GM12878 (cell line): Measurements from ENCODE around the gene DELE1. TPM values are rescaled to one million over a fixed set of nuclear protein-coding genes. Genes with fewer than 3 reads are reported as not detected.

Experiments
- BHLHE40 ChIP-seq, 2 experiments: fragments of 450-650 bp in 1 of 2; IDR thresholded peaks; 2 replicates each; pipeline ENCODE4 v1.6.1; 2011 to 2017; ENCODE audit warnings: low read depth in 2 of 2, borderline replicate concordance in 1 of 2, improper control_type of control experiment in 1 of 2, low read length in 1 of 2, mild to moderate bottlenecking in 1 of 2
- BMI1 ChIP-seq: fragments of 450-650 bp; IDR thresholded peaks from 2 replicates; pipeline ENCODE4 v1.6.1; 2016; ENCODE audit warnings: mild to moderate bottlenecking, moderate library complexity, borderline replicate concordance
- CBFB ChIP-seq: IDR thresholded peaks from 2 replicates; pipeline ENCODE4 v1.6.1; 2016; ENCODE audit warnings: antibody characterized with exemption, low read depth
- DPF2 ChIP-seq: fragments of 450-650 bp; IDR thresholded peaks from 2 replicates; pipeline ENCODE4 v1.6.1; 2017; ENCODE audit warnings: mild to moderate bottlenecking
- ESRRA ChIP-seq: IDR thresholded peaks from 2 replicates; pipeline ENCODE4 v1.6.1; 2012; ENCODE audit warnings: mild to moderate bottlenecking, low read length, improper control_type of control experiment
- GATAD2B ChIP-seq: fragments of 450-650 bp; conservative IDR thresholded peaks from 2 replicates; pipeline ENCODE4 v1.6.1; 2017; ENCODE audit warnings: low read depth, mild to moderate bottlenecking, moderate library complexity
- IKZF2 ChIP-seq, 2 experiments: fragments of 450-650 bp; IDR thresholded peaks; 2 replicates each; pipeline ENCODE4 v1.6.1; 2017; ENCODE audit warnings: mild to moderate bottlenecking in 2 of 2, moderate library complexity in 2 of 2
- MEF2B ChIP-seq: fragments of 450-650 bp; IDR thresholded peaks from 2 replicates; pipeline ENCODE4 v1.6.1; 2018; ENCODE audit warnings: mild to moderate bottlenecking, moderate library complexity; ENCODE audit not compliant: partially characterized antibody, poor library complexity, severe bottlenecking
- MTA2 ChIP-seq: fragments of 450-650 bp; IDR thresholded peaks from 2 replicates; pipeline ENCODE4 v1.6.1; 2016; ENCODE audit warnings: low read depth, mild to moderate bottlenecking, moderate library complexity
- MTA3 ChIP-seq: IDR thresholded peaks from 2 replicates; pipeline ENCODE4 v1.6.1; 2012; ENCODE audit warnings: low read length, inconsistent platforms, borderline replicate concordance
- NBN ChIP-seq: fragments of 450-650 bp; IDR thresholded peaks from 2 replicates; pipeline ENCODE4 v1.6.1; 2016
- NFYA ChIP-seq: IDR thresholded peaks from 2 replicates; pipeline ENCODE4 v1.6.1; 2011; ENCODE audit warnings: low read depth, mild to moderate bottlenecking, low read length, improper control_type of control experiment, borderline replicate concordance
- RAD21 ChIP-seq: IDR thresholded peaks from 2 replicates; pipeline ENCODE4 v1.6.1; 2011; ENCODE audit warnings: mild to moderate bottlenecking, low read depth, low read length, moderate library complexity; ENCODE audit not compliant: insufficient read depth
- SP1 ChIP-seq: IDR thresholded peaks from one replicate; pipeline ENCODE4 v1.6.1; 2011; ENCODE audit warnings: low read depth, low read length
- YY1 ChIP-seq: IDR thresholded peaks from 2 replicates; pipeline ENCODE4 v1.6.1; 2011; ENCODE audit warnings: low read depth, mild to moderate bottlenecking, low read length
- polyA plus RNA-seq, 11 experiments: library from polyadenylated mRNA; depleted of rRNA in 4 of 11; unstranded in 6 of 11; stranded (reverse) in 5 of 11; fragments of >200 nt; fragmentation: Nextera tagmentation in 4 of 11; fragmentation: Illumina TruSeq in 1 of 11; extraction: Ambion mirVana in 4 of 11; extraction: Trizol in 1 of 11; gene quantifications; 1 replicate in 1 of 11; 2 replicates in 10 of 11; pipeline versions ENCODE4 v1.2.1 to v1.2.3, GENCODE V29; 2011 to 2016; ENCODE audit warnings: inconsistent platforms in 2 of 11, missing spikeins in 2 of 11, low read depth in 1 of 11
- total RNA-seq, 4 experiments: library from RNA; depleted of rRNA in 3 of 4; stranded (reverse); fragments of >200 nt in 3 of 4; fragmentation: Illumina TruSeq in 1 of 4; extraction: Trizol in 1 of 4; gene quantifications; 2 replicates each; pipeline versions ENCODE4 v1.2.1 to v1.2.3, GENCODE V29; 2013 to 2021
- TF ChIP-seq, protein P1 (sequence below): fragments of 450-650 bp; IDR thresholded peaks from 2 replicates; pipeline ENCODE4 v1.6.1; 2016; ENCODE audit warnings: mild to moderate bottlenecking
- TF ChIP-seq, protein P2 (sequence below), 3 experiments: IDR thresholded peaks in 2 of 3; conservative IDR thresholded peaks in 1 of 3; 2 replicates each; pipeline ENCODE4 v1.5.1; 2011; ENCODE audit warnings: low read depth in 3 of 3, low read length in 3 of 3, mild to moderate bottlenecking in 3 of 3, control low read depth in 2 of 3, moderate library complexity in 2 of 3, inconsistent platforms in 1 of 3, mixed read lengths in 1 of 3; ENCODE audit not compliant: control insufficient read depth in 2 of 3, insufficient read depth in 1 of 3; ENCODE audit errors: extremely low read depth in 1 of 3
- TF ChIP-seq, protein P3 (sequence below): fragments of 450-650 bp; IDR thresholded peaks from 2 replicates; pipeline ENCODE4 v1.6.1; 2017; ENCODE audit warnings: mild to moderate bottlenecking, moderate library complexity

The DELE1 gene
- total and polyA plus RNA-seq, 10 of the 15 experiments (the other 5 are each of a cell fraction or from before 2014, with no cell fraction given): 18.9 to 71.4 (median 47.6) TPM

DNA sequence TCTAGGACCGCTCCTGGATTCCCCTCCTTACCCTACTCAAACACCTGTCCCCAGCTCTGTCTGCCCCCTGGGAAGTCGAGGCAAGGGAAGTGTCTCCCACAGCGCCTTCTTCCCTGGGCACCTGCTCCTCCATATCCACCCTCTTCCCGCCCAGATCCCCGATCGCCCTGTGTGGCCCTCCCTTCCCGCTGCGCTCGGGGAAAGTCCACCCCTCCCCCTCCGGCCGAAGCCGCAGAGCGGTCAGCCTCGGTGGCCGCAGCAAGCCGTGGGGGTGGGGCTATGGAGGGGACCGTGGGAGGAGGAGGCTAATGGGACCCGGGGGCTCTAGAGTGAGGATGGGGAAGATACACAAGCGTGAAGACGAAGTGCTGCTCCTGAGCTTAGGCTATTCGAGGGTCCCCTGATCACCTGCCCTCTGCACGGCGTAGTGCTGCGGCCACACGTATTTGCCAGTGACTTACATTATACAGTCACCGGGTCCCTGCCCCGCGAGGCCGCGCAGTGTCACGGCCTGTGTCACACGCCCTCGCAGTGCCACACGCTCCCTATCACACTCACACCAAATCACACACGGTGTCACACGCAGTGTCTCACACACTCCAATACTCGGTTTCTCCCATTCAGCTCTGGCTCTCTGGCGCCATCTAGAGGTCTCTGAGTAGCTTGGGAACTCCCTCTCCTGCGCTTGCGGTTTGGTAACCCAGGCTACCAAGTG, 44.8 kb upstream of the DELE1 start (continued):
- TF ChIP-seq, protein P1, sequence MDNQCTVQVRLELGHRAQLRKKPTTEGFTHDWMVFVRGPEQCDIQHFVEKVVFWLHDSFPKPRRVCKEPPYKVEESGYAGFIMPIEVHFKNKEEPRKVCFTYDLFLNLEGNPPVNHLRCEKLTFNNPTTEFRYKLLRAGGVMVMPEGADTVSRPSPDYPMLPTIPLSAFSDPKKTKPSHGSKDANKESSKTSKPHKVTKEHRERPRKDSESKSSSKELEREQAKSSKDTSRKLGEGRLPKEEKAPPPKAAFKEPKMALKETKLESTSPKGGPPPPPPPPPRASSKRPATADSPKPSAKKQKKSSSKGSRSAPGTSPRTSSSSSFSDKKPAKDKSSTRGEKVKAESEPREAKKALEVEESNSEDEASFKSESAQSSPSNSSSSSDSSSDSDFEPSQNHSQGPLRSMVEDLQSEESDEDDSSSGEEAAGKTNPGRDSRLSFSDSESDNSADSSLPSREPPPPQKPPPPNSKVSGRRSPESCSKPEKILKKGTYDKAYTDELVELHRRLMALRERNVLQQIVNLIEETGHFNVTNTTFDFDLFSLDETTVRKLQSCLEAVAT: peak; percentile 47; the same call in 1 of the 2 replicates
- TF ChIP-seq GATAD2B (0 out of 2 replicates have a peak, but pooled peaks have one; percentile 56), RAD21 (peak; percentile 89), IKZF2 (IDR thresholded peaks at IDR 0.05) (peak; percentile 56 to 60; a peak in 2 of 4 replicates), NBN (peak; percentile 82; the same call in 1 of the 2 replicates), DPF2 (no peak), MTA2 (peak; percentile 30; the same call in 1 of the 2 replicates), BHLHE40 (IDR thresholded peaks at IDR 0.05; ENCODE audit: borderline replicate concordance in 1 of 2, low read depth in 2 of 2, low read length in 1 of 2) (peak; percentile 72 to 79; a peak in 3 of 4 replicates), CBFB (peak; percentile 89), MTA3 (no peak), YY1 (peak; percentile 64), NFYA (no peak), ESRRA (0 out of 2 replicates have a peak, but pooled peaks have one; percentile 23), BMI1 (peak; percentile 79; the same call in 1 of the 2 replicates), SP1 (peak; percentile 33), MEF2B (peak; percentile 35)
- TF ChIP-seq, protein P2, sequence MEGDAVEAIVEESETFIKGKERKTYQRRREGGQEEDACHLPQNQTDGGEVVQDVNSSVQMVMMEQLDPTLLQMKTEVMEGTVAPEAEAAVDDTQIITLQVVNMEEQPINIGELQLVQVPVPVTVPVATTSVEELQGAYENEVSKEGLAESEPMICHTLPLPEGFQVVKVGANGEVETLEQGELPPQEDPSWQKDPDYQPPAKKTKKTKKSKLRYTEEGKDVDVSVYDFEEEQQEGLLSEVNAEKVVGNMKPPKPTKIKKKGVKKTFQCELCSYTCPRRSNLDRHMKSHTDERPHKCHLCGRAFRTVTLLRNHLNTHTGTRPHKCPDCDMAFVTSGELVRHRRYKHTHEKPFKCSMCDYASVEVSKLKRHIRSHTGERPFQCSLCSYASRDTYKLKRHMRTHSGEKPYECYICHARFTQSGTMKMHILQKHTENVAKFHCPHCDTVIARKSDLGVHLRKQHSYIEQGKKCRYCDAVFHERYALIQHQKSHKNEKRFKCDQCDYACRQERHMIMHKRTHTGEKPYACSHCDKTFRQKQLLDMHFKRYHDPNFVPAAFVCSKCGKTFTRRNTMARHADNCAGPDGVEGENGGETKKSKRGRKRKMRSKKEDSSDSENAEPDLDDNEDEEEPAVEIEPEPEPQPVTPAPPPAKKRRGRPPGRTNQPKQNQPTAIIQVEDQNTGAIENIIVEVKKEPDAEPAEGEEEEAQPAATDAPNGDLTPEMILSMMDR (IDR thresholded peaks at IDR 0.05 in 2 of 3, conservative IDR thresholded peaks at IDR 0.05 in 1 of 3; ENCODE audit: control insufficient read depth in 2 of 3, extremely low read depth in 1 of 3, insufficient read depth in 1 of 3, low read depth in 3 of 3, low read length in 3 of 3): peak; percentile 97 to 98 (median 97); a peak in 5 of 6 replicates
- TF ChIP-seq, protein P3, sequence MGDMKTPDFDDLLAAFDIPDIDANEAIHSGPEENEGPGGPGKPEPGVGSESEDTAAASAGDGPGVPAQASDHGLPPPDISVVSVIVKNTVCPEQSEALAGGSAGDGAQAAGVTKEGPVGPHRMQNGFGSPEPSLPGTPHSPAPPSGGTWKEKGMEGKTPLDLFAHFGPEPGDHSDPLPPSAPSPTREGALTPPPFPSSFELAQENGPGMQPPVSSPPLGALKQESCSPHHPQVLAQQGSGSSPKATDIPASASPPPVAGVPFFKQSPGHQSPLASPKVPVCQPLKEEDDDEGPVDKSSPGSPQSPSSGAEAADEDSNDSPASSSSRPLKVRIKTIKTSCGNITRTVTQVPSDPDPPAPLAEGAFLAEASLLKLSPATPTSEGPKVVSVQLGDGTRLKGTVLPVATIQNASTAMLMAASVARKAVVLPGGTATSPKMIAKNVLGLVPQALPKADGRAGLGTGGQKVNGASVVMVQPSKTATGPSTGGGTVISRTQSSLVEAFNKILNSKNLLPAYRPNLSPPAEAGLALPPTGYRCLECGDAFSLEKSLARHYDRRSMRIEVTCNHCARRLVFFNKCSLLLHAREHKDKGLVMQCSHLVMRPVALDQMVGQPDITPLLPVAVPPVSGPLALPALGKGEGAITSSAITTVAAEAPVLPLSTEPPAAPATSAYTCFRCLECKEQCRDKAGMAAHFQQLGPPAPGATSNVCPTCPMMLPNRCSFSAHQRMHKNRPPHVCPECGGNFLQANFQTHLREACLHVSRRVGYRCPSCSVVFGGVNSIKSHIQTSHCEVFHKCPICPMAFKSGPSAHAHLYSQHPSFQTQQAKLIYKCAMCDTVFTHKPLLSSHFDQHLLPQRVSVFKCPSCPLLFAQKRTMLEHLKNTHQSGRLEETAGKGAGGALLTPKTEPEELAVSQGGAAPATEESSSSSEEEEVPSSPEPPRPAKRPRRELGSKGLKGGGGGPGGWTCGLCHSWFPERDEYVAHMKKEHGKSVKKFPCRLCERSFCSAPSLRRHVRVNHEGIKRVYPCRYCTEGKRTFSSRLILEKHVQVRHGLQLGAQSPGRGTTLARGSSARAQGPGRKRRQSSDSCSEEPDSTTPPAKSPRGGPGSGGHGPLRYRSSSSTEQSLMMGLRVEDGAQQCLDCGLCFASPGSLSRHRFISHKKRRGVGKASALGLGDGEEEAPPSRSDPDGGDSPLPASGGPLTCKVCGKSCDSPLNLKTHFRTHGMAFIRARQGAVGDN: 0 out of 2 replicates have a peak, but pooled peaks have one; percentile 26
